Neutrophil (primary cell): ENCODE measurements around the gene RNF13.

Experiments
- H3K27ac ChIP-seq: fragments of 200-600 bp; sonication (generic); 2 replicates; pipeline ENCODE4 v1.5.1; 2016; ENCODE audit warnings: mild to moderate bottlenecking, moderate library complexity
- H3K27me3 ChIP-seq: fragments of 200-600 bp; sonication (generic); 2 replicates; pipeline ENCODE4 v1.6.0; 2016; ENCODE audit warnings: mild to moderate bottlenecking
- H3K36me3 ChIP-seq: fragments of 200-600 bp; sonication (generic); 2 replicates; pipeline ENCODE4 v1.5.1; 2017
- H3K4me1 ChIP-seq, 2 experiments: fragments of 200-600 bp in 1 of 2; sonication (generic) in 1 of 2; 1 replicate in 1 of 2; 2 replicates in 1 of 2; pipeline versions ENCODE4 v1.5.1 to v1.6.1; 2013 to 2016; ENCODE audit warnings: low read depth in 1 of 2, low read length in 1 of 2, mild to moderate bottlenecking in 1 of 2, moderate library complexity in 1 of 2; ENCODE audit not compliant: control insufficient read depth in 1 of 2, insufficient read depth in 1 of 2
- H3K4me3 ChIP-seq, 2 experiments: fragments of 200-600 bp in 1 of 2; sonication (generic) in 1 of 2; 1 replicate in 1 of 2; 2 replicates in 1 of 2; pipeline ENCODE4 v1.5.1; 2013 to 2016; ENCODE audit warnings: low read depth in 1 of 2, low read length in 1 of 2, mild to moderate bottlenecking in 1 of 2, moderate library complexity in 1 of 2
- H3K9me3 ChIP-seq: fragments of 200-600 bp; sonication (generic); 2 replicates; pipeline ENCODE4 v1.5.1; 2016
- TF ChIP-seq, protein P1 (sequence below): fragments of 200-600 bp; sonication (generic); IDR thresholded peaks from 2 replicates; pipeline ENCODE4 v1.5.1; 2016; ENCODE audit warnings: antibody characterized with exemption

Gene RNF13

DNA sequence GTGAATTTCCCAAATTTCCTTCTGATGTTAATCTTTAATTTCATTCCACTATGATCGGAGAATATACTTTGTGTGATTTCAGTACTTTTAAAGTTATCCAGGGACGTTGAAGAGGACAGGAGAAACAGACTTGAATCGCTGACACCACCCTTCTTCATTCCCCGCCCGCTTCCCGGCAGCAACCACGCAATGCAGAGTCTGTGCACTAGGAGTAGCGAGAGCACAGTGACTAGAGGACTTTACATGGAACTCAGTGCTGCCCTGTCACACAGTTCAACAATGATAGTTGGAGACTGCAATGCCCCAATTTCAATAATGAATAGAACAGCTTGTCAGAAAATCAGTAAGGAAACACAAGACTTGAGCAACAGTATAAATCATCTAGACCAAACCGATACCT, 73.9 kb downstream of the RNF13 start:
- peaks cover 36% of the 10 kb centered on the region for H3K36me3 ChIP-seq
- no peak overlapping the region for H3K4me3 ChIP-seq
- no peaks in the 10 kb centered on the region for H3K27me3 ChIP-seq
- TF ChIP-seq, protein P1, sequence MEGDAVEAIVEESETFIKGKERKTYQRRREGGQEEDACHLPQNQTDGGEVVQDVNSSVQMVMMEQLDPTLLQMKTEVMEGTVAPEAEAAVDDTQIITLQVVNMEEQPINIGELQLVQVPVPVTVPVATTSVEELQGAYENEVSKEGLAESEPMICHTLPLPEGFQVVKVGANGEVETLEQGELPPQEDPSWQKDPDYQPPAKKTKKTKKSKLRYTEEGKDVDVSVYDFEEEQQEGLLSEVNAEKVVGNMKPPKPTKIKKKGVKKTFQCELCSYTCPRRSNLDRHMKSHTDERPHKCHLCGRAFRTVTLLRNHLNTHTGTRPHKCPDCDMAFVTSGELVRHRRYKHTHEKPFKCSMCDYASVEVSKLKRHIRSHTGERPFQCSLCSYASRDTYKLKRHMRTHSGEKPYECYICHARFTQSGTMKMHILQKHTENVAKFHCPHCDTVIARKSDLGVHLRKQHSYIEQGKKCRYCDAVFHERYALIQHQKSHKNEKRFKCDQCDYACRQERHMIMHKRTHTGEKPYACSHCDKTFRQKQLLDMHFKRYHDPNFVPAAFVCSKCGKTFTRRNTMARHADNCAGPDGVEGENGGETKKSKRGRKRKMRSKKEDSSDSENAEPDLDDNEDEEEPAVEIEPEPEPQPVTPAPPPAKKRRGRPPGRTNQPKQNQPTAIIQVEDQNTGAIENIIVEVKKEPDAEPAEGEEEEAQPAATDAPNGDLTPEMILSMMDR: no peak
- no peaks in the 10 kb centered on the region for H3K9me3 ChIP-seq
- no peak overlapping the region for H3K27ac ChIP-seq
- H3K4me1 ChIP-seq: peaks cover 3 to 12% of the 10 kb centered on the region in 2 experiments

- TF ChIP-seq, protein P1: no peak
- H3K9me3 ChIP-seq: no peaks in the 10 kb centered on the region
- H3K4me1 ChIP-seq: peaks cover 0 to 4% of the 10 kb centered on the region in 2 experiments
- H3K4me3 ChIP-seq: no peak overlapping the region
- no peak overlapping the region for H3K27ac ChIP-seq
- no peaks in the 10 kb centered on the region for H3K27me3 ChIP-seq
- peaks cover 48% of the 10 kb centered on the region for H3K36me3 ChIP-seq
Observed at GRCh38 chr3:149891621-149892020, 78.6 kb downstream of the RNF13 start.

DNA sequence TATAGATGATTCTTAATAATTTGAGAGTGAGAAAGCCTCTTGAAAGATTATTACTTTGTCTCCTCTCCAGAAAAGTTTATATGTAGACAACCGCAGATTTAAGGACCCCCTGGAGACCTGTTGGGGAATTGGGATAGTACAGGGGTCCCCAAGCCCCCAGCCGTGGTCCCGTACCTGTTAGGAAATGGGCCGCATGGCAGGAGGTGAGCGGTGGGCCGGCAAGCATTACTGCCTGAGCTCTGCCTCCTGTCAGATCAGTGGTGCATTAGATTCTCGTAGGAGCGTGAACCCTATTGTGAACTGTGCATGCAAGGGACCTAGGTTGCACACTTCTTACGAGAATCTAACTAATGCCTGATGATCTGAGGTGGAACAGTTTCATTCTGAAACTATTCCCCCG, 79.4 kb downstream of the RNF13 start:
- H3K27me3 ChIP-seq: no peaks in the 10 kb centered on the region
- TF ChIP-seq, protein P1: no peak
- no peak overlapping the region for H3K4me3 ChIP-seq
- peaks cover 0 to 4% of the 10 kb centered on the region in 2 experiments for H3K4me1 ChIP-seq
- peaks cover 47% of the 10 kb centered on the region for H3K36me3 ChIP-seq
- H3K9me3 ChIP-seq: no peaks in the 10 kb centered on the region
- H3K27ac ChIP-seq: no peak overlapping the region

DNA sequence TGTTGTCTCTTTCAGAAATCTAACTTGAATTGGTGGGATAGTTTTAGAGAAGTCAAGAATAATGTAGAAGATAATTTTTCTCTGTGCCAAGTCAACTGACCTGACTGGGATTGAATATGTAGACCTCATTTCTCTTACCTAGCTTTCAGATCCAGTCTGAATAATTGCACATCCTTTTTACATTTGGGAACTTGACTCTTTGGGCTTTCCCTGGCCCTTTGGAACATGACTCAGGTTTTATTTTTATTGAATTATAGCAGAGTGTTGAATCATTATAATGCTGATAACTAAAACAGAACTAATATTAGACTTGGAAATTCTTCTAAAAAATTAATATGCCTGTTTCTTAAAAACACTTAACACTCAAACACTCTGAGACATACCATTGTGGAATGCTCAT, 81.2 kb downstream of the RNF13 start:
- Histone ChIP-seq H3K9me3 (no peaks in the 10 kb centered on the region), H3K4me3 (no peak overlapping the region), H3K4me1 (peaks cover 0 to 4% of the 10 kb centered on the region in 2 experiments), H3K27ac (no peak overlapping the region), H3K27me3 (no peaks in the 10 kb centered on the region), H3K36me3 (peaks cover 45% of the 10 kb centered on the region)
- TF ChIP-seq, protein P1: no peak

GRCh38 chr3:149895339-149895738, 82.3 kb downstream of the RNF13 start:
- Histone ChIP-seq H3K36me3 (peaks cover 38% of the 10 kb centered on the region), H3K27me3 (no peaks in the 10 kb centered on the region), H3K4me3 (no peak overlapping the region), H3K4me1 (peaks cover 0 to 4% of the 10 kb centered on the region in 2 experiments), H3K27ac (no peak overlapping the region), H3K9me3 (no peaks in the 10 kb centered on the region)
- TF ChIP-seq, protein P1: no peak

- peaks cover 0 to 4% of the 10 kb centered on the region in 2 experiments for H3K4me1 ChIP-seq
- TF ChIP-seq, protein P1: no peak
- H3K27ac ChIP-seq: no peak overlapping the region
- no peaks in the 10 kb centered on the region for H3K9me3 ChIP-seq
- H3K36me3 ChIP-seq: peaks cover 37% of the 10 kb centered on the region
- no peak overlapping the region for H3K4me3 ChIP-seq
- no peaks in the 10 kb centered on the region for H3K27me3 ChIP-seq
Observed at GRCh38 chr3:149895769-149896168, 82.8 kb downstream of the RNF13 start.
